IMR-90 (cell line): ENCODE measurements around the gene NBPF4. TPM values are rescaled to one million over a fixed set of nuclear protein-coding genes. Genes with fewer than 3 reads are reported as not detected.
A peak's percentile ranks its signal among the peaks of the same experiment; 100 is the strongest.

Source experiments
- ATAC-seq: fragments of 200-7000 bp; cut with Tn5 transposase; 2 replicates; pipeline ENCODE4 v1.9.1; 2020; ENCODE audit warnings: low read depth, mild to moderate bottlenecking, moderate library complexity
- BruUV-seq: library from RNA; stranded (reverse); fragments of 400-500 nt; replicated peaks from 2 replicates; lab custom pipeline; 2021; lab: Mats Ljungman, UMichigan
- CTCF ChIA-PET: fragments of 300-600 bp; formaldehyde crosslinking; extraction: SDS; loops from one replicate; lab custom pipeline; 2021; ENCODE audit warnings: antibody characterized with exemption; lab: Yijun Ruan, JAX
- POLR2A ChIA-PET: fragments of 300-600 bp; sonication (Branson Sonifier 250); formaldehyde crosslinking; loops from one replicate; lab custom pipeline; 2022; ENCODE audit warnings: antibody characterized with exemption; ENCODE audit not compliant: unreplicated experiment; lab: Charles Lee
- DNase-seq: peaks from one replicate; pipeline ENCODE4 v3.0.0; 2013
- H2AFZ ChIP-seq: replicated peaks from 2 replicates; pipeline ENCODE3; 2013; ENCODE audit warnings: low read length, mild to moderate bottlenecking; ENCODE audit not compliant: poor library complexity
- H2AK5ac ChIP-seq: 2 replicates; pipeline ENCODE4 v1.6.1; 2013; ENCODE audit warnings: low read depth, low read length, inconsistent platforms
- H2AK9ac ChIP-seq: replicated peaks from 2 replicates; pipeline ENCODE3; 2013; ENCODE audit warnings: mild to moderate bottlenecking, low read depth, low read length, moderate library complexity; ENCODE audit not compliant: poor library complexity
- H2BK120ac ChIP-seq: 2 replicates; pipeline ENCODE4 v1.6.1; 2013; ENCODE audit warnings: low read depth, low read length, inconsistent platforms
- H2BK15ac ChIP-seq: 3 replicates; pipeline ENCODE4 v1.6.1; 2013; ENCODE audit warnings: low read depth, low read length, inconsistent platforms
- H2BK20ac ChIP-seq: 2 replicates; pipeline ENCODE4 v1.6.1; 2013; ENCODE audit warnings: low read depth, mild to moderate bottlenecking, inconsistent platforms, low read length, moderate library complexity
- H2BK5ac ChIP-seq: 2 replicates; pipeline ENCODE4 v1.6.1; 2013; ENCODE audit warnings: mild to moderate bottlenecking, low read depth, low read length, inconsistent platforms; ENCODE audit not compliant: poor library complexity, severe bottlenecking
- H3K14ac ChIP-seq: replicated peaks from 2 replicates; pipeline ENCODE4 v1.6.1; 2013; ENCODE audit warnings: low read depth, low read length, inconsistent platforms
- H3K18ac ChIP-seq: 2 replicates; pipeline ENCODE4 v1.6.1; 2013; ENCODE audit warnings: low read depth, low read length, control low read depth
- H3K23ac ChIP-seq: 2 replicates; pipeline ENCODE4 v1.6.1; 2013; ENCODE audit warnings: low read depth, low read length, inconsistent platforms
- H3K27ac ChIP-seq: 2 replicates; pipeline ENCODE4 v1.5.1; 2013; ENCODE audit warnings: mild to moderate bottlenecking, control low read depth, low read length; ENCODE audit not compliant: insufficient read depth
- H3K27me3 ChIP-seq: 2 replicates; pipeline ENCODE4 v1.6.1; 2013; ENCODE audit warnings: low read length; ENCODE audit not compliant: control insufficient read depth, insufficient read depth
- H3K36me3 ChIP-seq: 2 replicates; pipeline ENCODE4 v1.6.1; 2013; ENCODE audit warnings: low read length, mixed read lengths; ENCODE audit not compliant: control insufficient read depth, insufficient read depth
- H3K4ac ChIP-seq: 2 replicates; pipeline ENCODE4 v1.6.1; 2013; ENCODE audit warnings: low read depth, low read length, inconsistent platforms
- H3K4me1 ChIP-seq: 2 replicates; pipeline ENCODE4 v1.6.1; 2013; ENCODE audit warnings: low read length, mixed read lengths; ENCODE audit not compliant: control insufficient read depth, insufficient read depth
- H3K4me2 ChIP-seq: 2 replicates; pipeline ENCODE4 v1.6.1; 2013; ENCODE audit warnings: low read depth, mild to moderate bottlenecking, control low read depth, low read length, moderate library complexity
- H3K4me3 ChIP-seq: 2 replicates; pipeline ENCODE4 v1.5.1; 2013; ENCODE audit warnings: low read depth, mild to moderate bottlenecking, control low read depth, low read length, moderate library complexity; ENCODE audit not compliant: insufficient read depth
- H3K56ac ChIP-seq: 2 replicates; pipeline ENCODE4 v1.6.1; 2013; ENCODE audit warnings: low read length, inconsistent platforms; ENCODE audit not compliant: insufficient read depth; ENCODE audit errors: extremely low read depth
- H3K79me1 ChIP-seq, 2 experiments: 2 replicates each; pipeline ENCODE4 v1.6.1; 2013; ENCODE audit warnings: low read length in 2 of 2, inconsistent platforms in 1 of 2, low read depth in 1 of 2
- H3K9ac ChIP-seq: 2 replicates; pipeline ENCODE4 v1.6.1; 2013; ENCODE audit warnings: low read depth, low read length, control low read depth
- H3K9me1 ChIP-seq: 2 replicates; pipeline ENCODE4 v1.6.1; 2013; ENCODE audit warnings: low read length, inconsistent platforms; ENCODE audit not compliant: insufficient read depth
- H3K9me3 ChIP-seq: 2 replicates; pipeline ENCODE4 v1.6.1; 2013; ENCODE audit warnings: low read length; ENCODE audit not compliant: control insufficient read depth, insufficient read depth
- H4K20me1 ChIP-seq: 2 replicates; pipeline ENCODE4 v1.6.1; 2013; ENCODE audit warnings: low read length, inconsistent platforms; ENCODE audit not compliant: insufficient read depth
- H4K5ac ChIP-seq: 2 replicates; pipeline ENCODE4 v1.6.1; 2013; ENCODE audit warnings: mild to moderate bottlenecking, low read depth, low read length, control low read depth
- H4K8ac ChIP-seq, 2 experiments: 2 replicates each; pipeline ENCODE4 v1.6.1; 2013; ENCODE audit warnings: low read depth in 2 of 2, low read length in 2 of 2, control low read depth in 1 of 2, inconsistent platforms in 1 of 2
- H4K91ac ChIP-seq: 2 replicates; pipeline ENCODE4 v1.6.1; 2013; ENCODE audit warnings: low read depth, low read length, inconsistent platforms; ENCODE audit not compliant: insufficient read depth
- FOS ChIP-seq: fragments of 150-350 bp; IDR thresholded peaks from 2 replicates; pipeline ENCODE4 v1.6.1; 2016; ENCODE audit warnings: low read depth, low read length
- MAFK ChIP-seq: IDR thresholded peaks from 2 replicates; pipeline ENCODE4 v1.6.1; 2012; ENCODE audit warnings: low read depth, low read length, improper control_type of control experiment
- MAZ ChIP-seq: IDR thresholded peaks from 2 replicates; pipeline ENCODE4 v1.6.1; 2012; ENCODE audit warnings: low read depth, mild to moderate bottlenecking, low read length, improper control_type of control experiment, moderate library complexity, borderline replicate concordance
- RAD21 ChIP-seq: IDR thresholded peaks from 2 replicates; pipeline ENCODE4 v1.6.1; 2012; ENCODE audit warnings: low read length, improper control_type of control experiment
- SMC3 ChIP-seq: fragments of 150-350 bp; IDR thresholded peaks from 2 replicates; pipeline ENCODE4 v1.6.1; 2016; ENCODE audit warnings: low read depth, mild to moderate bottlenecking, antibody characterized with exemption, low read length, moderate library complexity
- WGBS, 2 experiments: methylation state at CpG; one replicate each; pipeline versions ENCODE4 v1.1.5 to v1.1.7; 2013; ENCODE audit warnings: missing lambda C conversion rate in 2 of 2; ENCODE audit not compliant: insufficient read length in 1 of 2; ENCODE audit errors: extremely low coverage in 2 of 2; 5-methylcytosine and 5-hydroxymethylcytosine counted together
- dilution Hi-C: fragments of 300-500 bp; cut with HindIII; formaldehyde crosslinking; loops from one replicate; pipeline ENCODE4 v1.14.3; 2018; ENCODE audit warnings: low sequenced_read_pairs; ENCODE audit not compliant: unreplicated experiment
- in situ Hi-C: fragments of 300-500 bp; cut with MboI; formaldehyde crosslinking; loops from 3 replicates; pipeline ENCODE4 v1.14.3; 2019; ENCODE audit warnings: low sequenced_read_pairs, inconsistent platforms, mixed read lengths
- intact Hi-C: fragments of 100-400 bp; cut with micrococcal nuclease; formaldehyde crosslinking; loops from 2 replicates; pipeline ENCODE4 v1.10.0; 2022
- polyA plus RNA-seq, 3 experiments: library from polyadenylated mRNA; depleted of rRNA; stranded (reverse); fragments of >200 nt; gene quantifications; 2 replicates each; pipeline ENCODE4 v1.2.3, GENCODE V29; 2012; ENCODE audit warnings: low replicate concordance in 1 of 3
- total RNA-seq: library from RNA; depleted of rRNA; stranded (reverse); fragments of >200 nt; gene quantifications from 2 replicates; pipeline ENCODE4 v1.2.3, GENCODE V29; 2012

Gene NBPF4
- total and polyA plus RNA-seq, 2 of the 4 experiments (the other 2 are of a cell fraction), result not detected

GRCh38 chr1:108201687-108202086 is 42.2 kb downstream of the NBPF4 start:
- Histone ChIP-seq H3K27me3 (no peaks in the 10 kb centered on the region), H2AFZ (no peak overlapping the region), H2BK15ac (no peak overlapping the region), H3K4me2 (no peak overlapping the region), H3K23ac (no peak overlapping the region), H2AK9ac (no peak overlapping the region), H2BK5ac (no peak overlapping the region), H3K9me3 (no peaks in the 10 kb centered on the region), H4K8ac (no peak overlapping the region), H3K27ac (no peak overlapping the region), H4K5ac (no peak overlapping the region), H3K14ac (no peak overlapping the region), H2BK20ac (no peak overlapping the region), H3K4ac (no peak overlapping the region), H4K20me1 (peaks cover 10% of the 10 kb centered on the region; the same call in 1 of the 2 replicates), H3K36me3 (peaks cover 2% of the 10 kb centered on the region; the same call in 1 of the 2 replicates), H2AK5ac (no peak overlapping the region), H4K91ac (no peak overlapping the region), H3K79me1 (peaks cover 0 to 20% of the 10 kb centered on the region in 2 experiments; a peak in 2 of 4 replicates), H3K9me1 (peaks cover 9% of the 10 kb centered on the region; the same call in 1 of the 2 replicates), H3K9ac (no peak overlapping the region), H3K56ac (no peak overlapping the region), H3K4me3 (no peak overlapping the region), H3K18ac (no peak overlapping the region), H2BK120ac (no peak overlapping the region), H3K4me1 (peaks cover 2% of the 10 kb centered on the region; the same call in 1 of the 2 replicates)
- DNase-seq (no peak), ATAC-seq (no peak)
- in situ Hi-C loops (no loop called here), dilution Hi-C loops (no loop called here), intact Hi-C loops (loop anchor here (10.0 kb wide), 1 partner anchor 417 kb away; no protein-coding TSS in a partner anchor)
- no TSS peak for BruUV-seq
- no CpG with 5 or more reads among the region's 5 CpGs for WGBS, 2 experiments
- POLR2A ChIA-PET, result no interaction called here
- no peak for TF ChIP-seq MAZ
- no peak for TF ChIP-seq SMC3
- TF ChIP-seq FOS, result no peak
- no peak for TF ChIP-seq RAD21
- TF ChIP-seq MAFK, result peak; percentile 88
- CTCF ChIA-PET, result no interaction called here
